GM13976 (cell line): Measurements from ENCODE around the gene ASPM.

Experiments used
- DNase-seq: peaks from one replicate; pipeline ENCODE4 v3.0.0; 2012; ENCODE audit warnings: low spot score
- in situ Hi-C: fragments of 300-500 bp; cut with MboI; formaldehyde crosslinking; loops from one replicate; pipeline ENCODE4 v1.12.0; 2022; ENCODE audit warnings: low sequenced_read_pairs, mixed read lengths, inconsistent platforms; ENCODE audit not compliant: unreplicated experiment
- TF ChIP-seq, protein P1 (sequence below): IDR thresholded peaks from 2 replicates; pipeline ENCODE4 v1.5.1; 2012; ENCODE audit warnings: borderline replicate concordance, mild to moderate bottlenecking; ENCODE audit not compliant: insufficient read depth; ENCODE audit errors: extremely low read depth, missing control alignments, control extremely low read depth

Gene ASPM

DNA sequence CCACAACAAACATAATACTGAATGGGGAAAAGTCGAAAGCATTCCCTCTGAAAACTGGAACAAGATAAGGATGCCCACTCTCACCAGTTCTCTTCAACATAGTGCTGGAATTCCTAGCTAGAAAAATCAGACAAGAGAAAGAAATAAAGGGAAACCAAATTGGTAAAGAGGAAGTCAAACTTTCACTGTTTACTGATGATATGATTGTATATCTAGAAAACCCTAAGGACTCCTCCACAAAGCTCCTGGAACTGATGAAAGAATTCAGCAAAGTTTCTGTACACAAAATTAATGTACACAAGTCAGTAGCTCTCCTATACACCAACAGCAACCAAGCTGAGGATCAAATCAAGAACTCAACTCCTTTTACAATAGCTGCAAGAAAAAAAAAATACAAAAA lies 72.5 kb downstream of the ASPM start:
- in situ Hi-C loops: no loop called here
- no peak for DNase-seq
- TF ChIP-seq, protein P1, sequence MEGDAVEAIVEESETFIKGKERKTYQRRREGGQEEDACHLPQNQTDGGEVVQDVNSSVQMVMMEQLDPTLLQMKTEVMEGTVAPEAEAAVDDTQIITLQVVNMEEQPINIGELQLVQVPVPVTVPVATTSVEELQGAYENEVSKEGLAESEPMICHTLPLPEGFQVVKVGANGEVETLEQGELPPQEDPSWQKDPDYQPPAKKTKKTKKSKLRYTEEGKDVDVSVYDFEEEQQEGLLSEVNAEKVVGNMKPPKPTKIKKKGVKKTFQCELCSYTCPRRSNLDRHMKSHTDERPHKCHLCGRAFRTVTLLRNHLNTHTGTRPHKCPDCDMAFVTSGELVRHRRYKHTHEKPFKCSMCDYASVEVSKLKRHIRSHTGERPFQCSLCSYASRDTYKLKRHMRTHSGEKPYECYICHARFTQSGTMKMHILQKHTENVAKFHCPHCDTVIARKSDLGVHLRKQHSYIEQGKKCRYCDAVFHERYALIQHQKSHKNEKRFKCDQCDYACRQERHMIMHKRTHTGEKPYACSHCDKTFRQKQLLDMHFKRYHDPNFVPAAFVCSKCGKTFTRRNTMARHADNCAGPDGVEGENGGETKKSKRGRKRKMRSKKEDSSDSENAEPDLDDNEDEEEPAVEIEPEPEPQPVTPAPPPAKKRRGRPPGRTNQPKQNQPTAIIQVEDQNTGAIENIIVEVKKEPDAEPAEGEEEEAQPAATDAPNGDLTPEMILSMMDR: no peak

DNA sequence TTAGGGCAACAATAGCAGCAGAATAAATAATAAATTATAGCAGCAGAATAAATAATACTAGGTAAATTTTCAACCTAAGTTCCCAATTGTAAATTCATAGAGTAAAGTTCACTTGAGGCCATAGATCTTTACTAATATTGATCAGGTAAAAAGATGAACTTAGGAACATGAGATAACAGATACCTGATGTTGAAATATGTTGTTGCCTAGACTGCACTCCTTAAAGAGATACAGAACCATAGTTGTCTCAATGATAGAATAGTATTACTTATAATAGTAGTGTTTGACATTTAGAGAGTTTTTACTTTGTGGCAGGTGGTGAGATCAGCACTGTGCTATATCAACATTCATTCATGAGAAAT lies 79.0 kb downstream of the ASPM start:
- in situ Hi-C loops: no loop called here
- DNase-seq: no peak
- TF ChIP-seq, protein P1: no peak

DNA sequence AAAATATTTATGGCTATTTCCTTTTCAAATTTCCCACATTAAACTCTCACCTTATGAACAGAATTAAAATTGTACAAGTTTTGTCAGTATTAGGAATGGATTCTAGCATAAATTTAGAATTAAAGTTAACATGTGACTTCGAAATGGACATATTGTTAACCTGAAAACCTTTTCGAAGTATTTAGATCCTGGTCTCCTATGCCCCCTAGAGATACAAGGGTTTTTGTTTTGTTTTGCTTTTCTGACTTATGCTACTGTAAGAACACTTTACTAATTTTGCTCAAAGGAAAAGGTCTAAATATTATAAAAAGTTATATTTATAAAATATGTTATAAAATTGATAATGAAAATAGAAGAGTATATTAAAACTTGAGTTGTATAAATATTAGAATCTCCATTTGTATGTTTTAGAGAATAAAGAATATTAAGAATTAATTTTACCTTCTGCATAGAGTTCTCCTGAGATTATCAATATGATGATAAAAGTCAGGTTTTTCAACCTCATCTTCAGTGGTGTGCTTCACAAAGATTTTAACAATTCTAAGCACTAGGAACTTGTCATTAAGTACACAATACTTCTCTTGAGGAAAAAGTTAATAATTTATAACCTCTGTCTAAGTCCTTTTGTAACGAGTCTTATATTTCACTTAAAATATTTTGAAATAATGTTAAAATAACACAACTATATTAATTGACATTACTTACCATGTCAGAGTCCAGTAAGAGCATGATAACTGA lies 79.6 kb downstream of the ASPM start, which contains the start of gene F13B:
Gene F13B (minus strand): TSS at position 542 of the 738 bp plus-strand sequence. CDS start 37 bp downstream, at position 505.
- TF ChIP-seq, protein P1: no peak
- no peak for DNase-seq
- in situ Hi-C loops: no loop called here

DNA sequence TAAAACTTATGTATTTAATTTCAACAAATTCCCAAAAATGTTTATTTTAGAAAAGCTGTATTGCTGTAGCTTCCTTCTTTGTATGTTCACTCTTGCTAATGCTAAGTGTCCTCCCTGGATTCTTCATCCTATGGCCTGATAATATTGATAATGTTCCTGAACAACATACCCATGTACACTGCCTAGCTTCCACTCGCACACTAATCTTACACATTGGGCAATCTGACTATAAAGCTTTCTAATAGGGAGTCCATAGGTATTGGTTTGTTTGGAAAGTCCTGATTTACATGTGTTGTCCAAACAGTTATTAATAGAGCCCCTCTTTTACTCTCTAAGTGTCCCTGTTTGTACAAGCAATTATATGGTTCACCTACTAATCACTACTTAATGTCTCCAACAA lies 80.2 kb downstream of the ASPM start:
- in situ Hi-C loops: no loop called here
- TF ChIP-seq, protein P1: no peak
- DNase-seq: no peak

DNA sequence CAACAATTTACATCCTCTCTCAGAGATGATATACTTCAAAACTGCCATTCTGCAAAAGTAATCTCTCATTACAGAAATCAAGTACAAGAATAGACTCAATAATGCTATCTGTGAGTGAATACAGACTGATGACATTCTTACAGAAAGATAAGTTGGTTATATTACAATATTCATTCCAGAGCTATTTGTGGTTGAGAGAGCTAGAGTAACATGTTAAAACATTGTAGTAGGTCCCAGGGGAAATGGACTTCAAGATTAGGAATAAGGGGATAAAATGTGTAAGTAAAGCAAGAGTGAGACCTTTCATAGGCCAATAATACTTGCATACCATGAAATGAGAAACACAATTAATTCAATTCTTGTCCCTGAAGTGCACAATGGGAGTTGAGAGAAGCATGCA lies 80.9 kb downstream of the ASPM start:
- DNase-seq: no peak
- TF ChIP-seq, protein P1: no peak
- in situ Hi-C loops: no loop called here

DNA sequence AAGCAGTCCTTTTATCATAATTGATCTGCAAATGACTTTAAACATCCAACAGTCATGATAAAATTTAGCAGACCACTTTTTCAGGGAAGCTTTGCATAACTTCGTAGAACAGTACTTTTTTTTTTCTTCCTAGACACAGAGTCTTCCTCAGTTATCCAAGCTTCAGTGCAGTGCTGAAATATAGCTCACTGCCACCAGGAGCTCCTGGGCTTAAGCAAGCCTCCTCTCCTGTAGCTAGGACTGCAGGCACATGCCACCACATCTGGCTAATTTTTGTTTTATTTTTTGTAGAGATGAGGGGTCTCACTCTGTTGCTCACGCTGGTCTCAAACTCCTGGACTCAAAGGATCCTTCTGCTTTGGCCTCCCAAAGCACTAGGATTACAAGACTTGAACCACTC lies 83.3 kb downstream of the ASPM start:
- no peak for DNase-seq
- in situ Hi-C loops: no loop called here
- TF ChIP-seq, protein P1: no peak
